Measurements from ENCODE around the gene PCSK2. TPM values are rescaled to one million over a fixed set of nuclear protein-coding genes. Genes with fewer than 3 reads are reported as not detected.

PCSK2 gene, protein sequence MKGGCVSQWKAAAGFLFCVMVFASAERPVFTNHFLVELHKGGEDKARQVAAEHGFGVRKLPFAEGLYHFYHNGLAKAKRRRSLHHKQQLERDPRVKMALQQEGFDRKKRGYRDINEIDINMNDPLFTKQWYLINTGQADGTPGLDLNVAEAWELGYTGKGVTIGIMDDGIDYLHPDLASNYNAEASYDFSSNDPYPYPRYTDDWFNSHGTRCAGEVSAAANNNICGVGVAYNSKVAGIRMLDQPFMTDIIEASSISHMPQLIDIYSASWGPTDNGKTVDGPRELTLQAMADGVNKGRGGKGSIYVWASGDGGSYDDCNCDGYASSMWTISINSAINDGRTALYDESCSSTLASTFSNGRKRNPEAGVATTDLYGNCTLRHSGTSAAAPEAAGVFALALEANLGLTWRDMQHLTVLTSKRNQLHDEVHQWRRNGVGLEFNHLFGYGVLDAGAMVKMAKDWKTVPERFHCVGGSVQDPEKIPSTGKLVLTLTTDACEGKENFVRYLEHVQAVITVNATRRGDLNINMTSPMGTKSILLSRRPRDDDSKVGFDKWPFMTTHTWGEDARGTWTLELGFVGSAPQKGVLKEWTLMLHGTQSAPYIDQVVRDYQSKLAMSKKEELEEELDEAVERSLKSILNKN
- total RNA-seq: 11.5 and 12.6 TPM in 2 replicates
- long read RNA-seq, full-length matches to known transcripts: 70 of 77 reads
- long read RNA-seq, partial matches to known transcripts: 4 of 77 reads
- long read RNA-seq, other reads (novel, unspliced or antisense): 3 of 77 reads

DNA sequence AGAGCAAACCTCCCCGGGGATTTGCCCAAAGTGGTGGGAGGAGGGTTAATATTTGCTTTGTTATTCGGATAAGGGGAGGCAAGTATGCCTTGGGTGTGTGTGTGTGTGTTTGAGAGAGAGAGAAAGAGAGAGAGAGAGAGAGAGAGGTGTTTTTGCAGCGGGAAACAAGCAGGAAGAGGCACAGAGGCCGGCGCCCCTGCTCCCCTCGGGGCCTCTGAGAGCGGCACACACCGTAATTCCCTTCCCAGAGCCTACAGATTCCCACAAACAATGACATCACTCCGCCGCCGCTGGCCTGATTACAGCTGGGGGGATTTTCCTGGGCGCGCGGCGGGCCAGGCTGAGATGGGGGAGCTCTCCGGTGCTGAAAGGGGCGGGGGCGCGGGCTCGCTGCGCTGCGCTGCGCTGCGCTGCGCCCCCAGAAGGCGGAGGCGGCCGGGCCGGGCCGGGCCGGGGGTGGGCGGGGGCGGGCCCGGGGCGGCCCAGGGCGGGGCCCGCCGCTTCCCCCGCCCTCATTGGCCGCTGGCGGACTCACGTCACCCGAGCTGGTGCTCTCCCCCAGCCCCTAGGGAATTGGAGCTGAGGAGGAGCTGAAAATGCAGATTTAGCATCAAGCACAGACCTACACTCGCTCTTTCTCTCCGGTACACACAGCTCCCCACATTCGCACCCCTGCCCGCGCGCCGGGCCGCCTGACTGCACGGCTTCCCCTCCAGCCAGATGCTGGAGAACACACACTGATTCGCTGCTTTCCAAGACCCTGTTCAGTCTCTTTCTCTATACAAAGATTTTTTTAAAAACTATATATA lies at the start of gene PCSK2:
Gene PCSK2, plus strand, starts transcription at position 631 of the 809 bp plus-strand sequence. CDS start 266 bp downstream, outside the sequence.
- H3K4me3 Mint-ChIP-seq (ENCODE audit: low read depth): peak within 1 kb of the TSS; percentile 73
- H3K4me1 Mint-ChIP-seq (ENCODE audit: low read depth): peaks cover 16% of the 10 kb centered on the region
- H3K36me3 Mint-ChIP-seq (ENCODE audit: insufficient read depth): no peaks in the 10 kb centered on the region
- peaks cover 89% of the 10 kb centered on the region for H3K27me3 Mint-ChIP-seq
- H3K27ac Mint-ChIP-seq: peak within 1 kb of the TSS; percentile 43
- peak; percentile 78 for DNase-seq (ENCODE audit: low spot score, unreplicated experiment)
- TF ChIP-seq, protein P1, sequence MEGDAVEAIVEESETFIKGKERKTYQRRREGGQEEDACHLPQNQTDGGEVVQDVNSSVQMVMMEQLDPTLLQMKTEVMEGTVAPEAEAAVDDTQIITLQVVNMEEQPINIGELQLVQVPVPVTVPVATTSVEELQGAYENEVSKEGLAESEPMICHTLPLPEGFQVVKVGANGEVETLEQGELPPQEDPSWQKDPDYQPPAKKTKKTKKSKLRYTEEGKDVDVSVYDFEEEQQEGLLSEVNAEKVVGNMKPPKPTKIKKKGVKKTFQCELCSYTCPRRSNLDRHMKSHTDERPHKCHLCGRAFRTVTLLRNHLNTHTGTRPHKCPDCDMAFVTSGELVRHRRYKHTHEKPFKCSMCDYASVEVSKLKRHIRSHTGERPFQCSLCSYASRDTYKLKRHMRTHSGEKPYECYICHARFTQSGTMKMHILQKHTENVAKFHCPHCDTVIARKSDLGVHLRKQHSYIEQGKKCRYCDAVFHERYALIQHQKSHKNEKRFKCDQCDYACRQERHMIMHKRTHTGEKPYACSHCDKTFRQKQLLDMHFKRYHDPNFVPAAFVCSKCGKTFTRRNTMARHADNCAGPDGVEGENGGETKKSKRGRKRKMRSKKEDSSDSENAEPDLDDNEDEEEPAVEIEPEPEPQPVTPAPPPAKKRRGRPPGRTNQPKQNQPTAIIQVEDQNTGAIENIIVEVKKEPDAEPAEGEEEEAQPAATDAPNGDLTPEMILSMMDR (IDR thresholded peaks at IDR 0.05; ENCODE audit: unreplicated experiment): peak; percentile 10
- no peaks in the 10 kb centered on the region for H3K9me3 Mint-ChIP-seq (ENCODE audit: low read depth)

DNA sequence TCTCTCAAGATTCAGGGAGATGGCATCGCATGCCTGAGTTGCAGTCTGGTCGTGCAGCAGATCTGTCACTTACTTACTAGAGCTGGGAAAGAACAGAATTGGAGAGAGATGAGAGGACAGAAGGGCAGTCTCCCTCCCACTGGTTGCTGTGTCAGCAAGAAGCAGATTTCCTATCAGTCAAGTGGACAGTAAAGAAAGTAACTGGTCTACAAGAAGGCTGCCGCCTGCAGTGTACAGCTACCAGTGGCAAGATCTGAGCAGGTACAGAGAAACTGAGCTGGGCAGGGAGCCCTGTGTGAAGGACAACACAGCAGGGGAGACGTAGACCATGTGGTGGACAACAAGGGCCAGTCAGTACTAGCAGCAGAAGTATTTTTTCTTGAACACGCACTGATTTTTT lies 49.5 kb upstream of the PCSK2 start:
- no peak overlapping the region for H3K27ac Mint-ChIP-seq
- peaks cover 12% of the 10 kb centered on the region for H3K27me3 Mint-ChIP-seq
- DNase-seq (ENCODE audit: low spot score, unreplicated experiment): no peak
- no peaks in the 10 kb centered on the region for H3K9me3 Mint-ChIP-seq (ENCODE audit: low read depth)
- no peaks in the 10 kb centered on the region for H3K36me3 Mint-ChIP-seq (ENCODE audit: insufficient read depth)
- H3K4me1 Mint-ChIP-seq (ENCODE audit: low read depth): no peaks in the 10 kb centered on the region
- no peak overlapping the region for H3K4me3 Mint-ChIP-seq (ENCODE audit: low read depth)
- TF ChIP-seq, protein P1 (IDR thresholded peaks at IDR 0.05; ENCODE audit: unreplicated experiment): no peak

DNA sequence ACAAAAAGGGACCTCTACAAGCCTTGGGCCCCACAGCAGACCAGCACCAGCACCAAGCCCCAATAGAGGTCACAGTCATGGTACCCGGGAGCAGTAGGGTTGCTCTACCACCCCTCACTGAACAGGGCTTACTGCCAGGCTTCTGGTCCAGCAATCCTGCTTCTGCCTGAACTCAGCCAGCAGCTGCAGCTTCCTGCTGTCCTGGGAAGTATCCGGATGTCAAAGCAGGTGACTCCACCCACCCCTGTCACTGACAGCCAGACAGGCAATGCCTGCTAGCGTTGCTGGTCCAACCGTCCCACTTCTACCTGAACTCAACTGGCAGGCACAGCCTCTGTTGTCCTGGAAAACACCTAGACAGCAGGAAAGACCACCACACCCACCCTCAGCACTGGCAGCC lies 47.0 kb upstream of the PCSK2 start:
- TF ChIP-seq, protein P1 (IDR thresholded peaks at IDR 0.05; ENCODE audit: unreplicated experiment): no peak
- H3K9me3 Mint-ChIP-seq (ENCODE audit: low read depth): peaks cover 10% of the 10 kb centered on the region
- peaks cover 12% of the 10 kb centered on the region for H3K27me3 Mint-ChIP-seq
- H3K4me1 Mint-ChIP-seq (ENCODE audit: low read depth): no peaks in the 10 kb centered on the region
- H3K36me3 Mint-ChIP-seq (ENCODE audit: insufficient read depth): peaks cover 2% of the 10 kb centered on the region
- H3K4me3 Mint-ChIP-seq (ENCODE audit: low read depth): no peak overlapping the region
- no peak overlapping the region for H3K27ac Mint-ChIP-seq
- no peak for DNase-seq (ENCODE audit: low spot score, unreplicated experiment)

DNA sequence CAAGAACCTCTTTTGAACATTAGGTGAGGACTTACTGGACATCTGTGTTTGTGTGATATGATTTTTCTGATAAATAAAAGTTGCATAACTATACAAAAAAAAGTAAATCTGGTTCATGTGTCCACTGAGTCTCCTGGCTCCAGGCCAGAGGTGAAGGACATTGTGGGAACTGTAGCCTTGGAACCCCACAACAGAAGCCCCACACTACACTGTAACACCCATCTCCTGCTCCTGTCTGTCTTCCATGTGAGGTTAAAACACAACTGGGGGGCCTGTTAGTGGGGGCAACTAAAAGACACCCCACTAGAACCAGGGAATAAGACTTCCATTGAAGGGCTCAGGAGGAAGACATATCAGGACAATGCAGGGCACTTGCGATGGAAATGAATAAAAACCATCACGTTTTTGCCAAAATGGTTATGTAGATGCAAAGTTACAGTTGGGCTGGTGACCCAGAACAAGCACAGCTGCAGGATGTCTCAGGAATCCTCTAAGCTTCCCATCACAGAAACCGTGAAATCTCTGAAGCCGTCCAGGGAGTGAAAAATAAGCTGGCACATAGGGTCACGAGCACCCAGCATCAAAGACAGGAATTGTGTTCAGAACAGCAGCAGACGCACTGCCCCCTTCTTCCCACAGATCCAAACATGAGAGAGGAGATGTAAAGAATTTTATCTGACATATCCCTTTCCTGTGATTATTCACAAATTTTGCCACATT lies 36.7 kb upstream of the PCSK2 start:
- no peaks in the 10 kb centered on the region for H3K36me3 Mint-ChIP-seq (ENCODE audit: insufficient read depth)
- TF ChIP-seq, protein P1 (IDR thresholded peaks at IDR 0.05; ENCODE audit: unreplicated experiment): no peak
- H3K9me3 Mint-ChIP-seq (ENCODE audit: low read depth): peaks cover 3% of the 10 kb centered on the region
- no peak for DNase-seq (ENCODE audit: low spot score, unreplicated experiment)
- H3K4me3 Mint-ChIP-seq (ENCODE audit: low read depth): no peak overlapping the region
- H3K27me3 Mint-ChIP-seq: no peaks in the 10 kb centered on the region
- H3K27ac Mint-ChIP-seq: no peak overlapping the region
- no peaks in the 10 kb centered on the region for H3K4me1 Mint-ChIP-seq (ENCODE audit: low read depth)

All from progenitor cell of endocrine pancreas (in vitro differentiated cells).